Measurements from ENCODE around the gene LAMC2.

DNA sequence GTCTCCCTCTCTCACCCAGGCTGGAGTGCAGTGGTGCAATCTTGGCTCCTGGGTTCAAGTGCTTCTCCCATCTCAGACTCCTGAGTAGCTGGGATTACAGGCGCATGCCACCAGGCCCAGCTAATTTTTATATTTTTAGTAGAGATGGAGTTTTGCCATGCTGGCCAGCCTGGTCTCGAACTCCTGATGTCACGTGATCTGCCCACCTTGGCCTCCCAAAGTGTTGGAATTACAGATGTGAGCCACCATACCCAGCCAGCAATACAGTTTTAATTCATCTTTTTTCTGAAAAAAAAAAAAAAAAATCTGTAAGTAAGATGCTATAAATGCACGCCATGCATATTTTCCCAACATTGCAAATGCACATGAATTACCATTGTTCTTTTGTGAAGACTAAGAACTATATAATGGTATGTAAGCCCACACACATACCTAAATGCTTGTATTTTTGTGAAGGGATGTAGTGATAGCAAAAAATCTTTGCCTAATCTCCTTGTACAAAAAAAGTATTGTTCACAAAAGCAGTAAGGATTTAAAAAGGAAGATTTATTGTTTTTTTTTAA is 8.0 kb downstream of the LAMC2 start:
- TF ChIP-seq CTCF (IDR thresholded peaks at IDR 0.05) (no peak), POLR2A (IDR thresholded peaks at IDR 0.05) (no peak), POLR2AphosphoS5 (IDR thresholded peaks at IDR 0.05) (no peak)

All from prostate gland (tissue), 2 donors.